Stimulated activated CD8-positive, alpha-beta memory T cell treated with anti-CD3 and anti-CD28 coated beads, Interleukin-15, amount 100 ng/mL, for 48 hours (primary cell): ENCODE measurements around the gene HOXA4.

Experiments used
- DNase-seq, 2 donors: peaks; one replicate each; pipeline ENCODE4 v3.0.0-alpha.2; 2020; ENCODE audit warnings: low read depth in 2 of 2

The HOXA4 gene

GRCh38 chr7:27147199-27148030 lies 16.9 kb upstream of the HOXA4 start, which contains the start of gene HOXA6:
HOXA6 (minus strand) TSS chr7:27147774; CDS start chr7:27147749, 25 bp downstream.
- no peak for DNase-seq

- no peak for DNase-seq
Observed at GRCh38 chr7:27146491-27147198, 16.1 kb upstream of the HOXA4 start.

GRCh38 chr7:27145914-27146412 lies 15.4 kb upstream of the HOXA4 start:
- no peak for DNase-seq

GRCh38 chr7:27145165-27145913 lies 14.8 kb upstream of the HOXA4 start:
- no peak for DNase-seq

- no peak for DNase-seq
Observed at GRCh38 chr7:27144781-27145164, 14.2 kb upstream of the HOXA4 start.

- no peak for DNase-seq
Observed at GRCh38 chr7:27143950-27144780, 13.6 kb upstream of the HOXA4 start.

GRCh38 chr7:27143023-27143949 lies 12.7 kb upstream of the HOXA4 start, which contains the start of gene HOXA5:
HOXA5 (minus strand) TSS chr7:27143681; CDS start chr7:27143607, 74 bp downstream.
- no peak for DNase-seq

- DNase-seq: no peak
Observed at GRCh38 chr7:27142580-27143022, 12.0 kb upstream of the HOXA4 start.

GRCh38 chr7:27141923-27142579 lies 11.5 kb upstream of the HOXA4 start:
- DNase-seq: no peak

- no peak for DNase-seq
Observed at GRCh38 chr7:27141137-27141922, 10.8 kb upstream of the HOXA4 start.

- no peak for DNase-seq
Observed at GRCh38 chr7:27140126-27140857, 9.7 kb upstream of the HOXA4 start.

GRCh38 chr7:27139334-27140125 lies 9.0 kb upstream of the HOXA4 start:
- no peak for DNase-seq

GRCh38 chr7:27138985-27139333 lies 8.4 kb upstream of the HOXA4 start:
- DNase-seq: no peak

- no peak for DNase-seq
Observed at GRCh38 chr7:27138472-27138871, 7.9 kb upstream of the HOXA4 start.

- no peak for DNase-seq
Observed at GRCh38 chr7:27137640-27138315, 7.2 kb upstream of the HOXA4 start.

- no peak for DNase-seq
Observed at GRCh38 chr7:27134392-27134791, 3.8 kb upstream of the HOXA4 start.
